ENCODE results near the gene RAMACL. TPM values are rescaled to one million over a fixed set of nuclear protein-coding genes. Genes with fewer than 3 reads are reported as not detected.

RAMACL gene
- total RNA-seq, 1 donor from 2014 or later, result 0.70 TPM

DNA sequence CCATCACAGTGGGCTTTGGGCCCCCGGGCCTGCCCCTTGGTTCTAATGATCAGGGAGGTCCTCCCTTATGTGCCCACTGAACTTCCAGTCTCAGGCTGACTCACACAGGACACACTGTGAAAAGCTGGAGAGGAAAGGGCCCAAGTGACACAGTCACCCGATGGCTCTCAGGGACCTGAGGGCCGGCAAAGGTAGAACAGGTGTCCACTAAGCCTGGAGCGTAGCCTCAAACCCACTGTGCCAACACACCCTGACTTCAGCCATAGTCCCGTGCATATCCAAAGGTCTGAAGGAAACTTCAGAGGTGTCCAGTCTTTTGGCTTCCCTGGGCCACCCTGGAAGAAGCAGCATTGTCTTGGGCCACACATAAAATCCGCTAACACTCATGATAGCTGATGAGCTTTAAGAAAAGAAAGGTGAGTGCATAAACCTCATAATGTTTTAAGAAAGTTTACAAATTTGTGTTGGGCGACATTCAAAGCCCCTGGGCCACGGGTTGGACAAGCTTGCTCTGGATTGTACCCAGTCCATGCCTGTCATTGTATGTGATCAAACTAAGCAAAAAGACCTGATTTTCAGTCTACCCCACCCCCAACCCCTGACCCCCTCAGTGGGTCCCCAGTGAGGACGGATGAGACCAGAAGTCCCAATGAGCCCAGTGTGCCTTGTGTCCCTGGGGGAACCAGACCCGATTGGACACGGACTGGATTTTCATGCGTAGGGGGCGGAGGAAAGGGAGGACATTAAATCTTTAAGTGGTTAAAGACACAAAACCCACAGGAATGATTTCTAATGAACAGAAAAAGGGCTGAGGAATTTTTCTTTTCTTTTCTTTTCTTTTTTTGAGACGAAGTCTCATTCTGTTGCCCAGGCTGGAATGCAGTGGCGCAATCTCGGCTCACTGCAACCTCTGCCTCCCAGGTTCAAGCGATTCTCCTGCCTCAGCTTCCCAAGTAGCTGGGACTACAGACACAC, 6.1 kb downstream of the RAMACL start:
- H3K36me3 Mint-ChIP-seq (ENCODE audit: low read depth), result peaks cover 19% of the 10 kb centered on the region
- peaks cover 11% of the 10 kb centered on the region for H3K9me3 Mint-ChIP-seq
- H3K27ac Mint-ChIP-seq (ENCODE audit: unreplicated experiment), result no peak overlapping the region
- H3K27me3 Mint-ChIP-seq (ENCODE audit: low read depth), result no peaks in the 10 kb centered on the region
- TF ChIP-seq, protein P1, sequence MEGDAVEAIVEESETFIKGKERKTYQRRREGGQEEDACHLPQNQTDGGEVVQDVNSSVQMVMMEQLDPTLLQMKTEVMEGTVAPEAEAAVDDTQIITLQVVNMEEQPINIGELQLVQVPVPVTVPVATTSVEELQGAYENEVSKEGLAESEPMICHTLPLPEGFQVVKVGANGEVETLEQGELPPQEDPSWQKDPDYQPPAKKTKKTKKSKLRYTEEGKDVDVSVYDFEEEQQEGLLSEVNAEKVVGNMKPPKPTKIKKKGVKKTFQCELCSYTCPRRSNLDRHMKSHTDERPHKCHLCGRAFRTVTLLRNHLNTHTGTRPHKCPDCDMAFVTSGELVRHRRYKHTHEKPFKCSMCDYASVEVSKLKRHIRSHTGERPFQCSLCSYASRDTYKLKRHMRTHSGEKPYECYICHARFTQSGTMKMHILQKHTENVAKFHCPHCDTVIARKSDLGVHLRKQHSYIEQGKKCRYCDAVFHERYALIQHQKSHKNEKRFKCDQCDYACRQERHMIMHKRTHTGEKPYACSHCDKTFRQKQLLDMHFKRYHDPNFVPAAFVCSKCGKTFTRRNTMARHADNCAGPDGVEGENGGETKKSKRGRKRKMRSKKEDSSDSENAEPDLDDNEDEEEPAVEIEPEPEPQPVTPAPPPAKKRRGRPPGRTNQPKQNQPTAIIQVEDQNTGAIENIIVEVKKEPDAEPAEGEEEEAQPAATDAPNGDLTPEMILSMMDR (conservative IDR thresholded peaks at IDR 0.05), result no peak
- H3K4me3 Mint-ChIP-seq, result no peak overlapping the region
- H3K4me1 Mint-ChIP-seq, result peaks cover 5% of the 10 kb centered on the region
- DNase-seq (ENCODE audit: low read depth, low spot score), result no peak

DNA sequence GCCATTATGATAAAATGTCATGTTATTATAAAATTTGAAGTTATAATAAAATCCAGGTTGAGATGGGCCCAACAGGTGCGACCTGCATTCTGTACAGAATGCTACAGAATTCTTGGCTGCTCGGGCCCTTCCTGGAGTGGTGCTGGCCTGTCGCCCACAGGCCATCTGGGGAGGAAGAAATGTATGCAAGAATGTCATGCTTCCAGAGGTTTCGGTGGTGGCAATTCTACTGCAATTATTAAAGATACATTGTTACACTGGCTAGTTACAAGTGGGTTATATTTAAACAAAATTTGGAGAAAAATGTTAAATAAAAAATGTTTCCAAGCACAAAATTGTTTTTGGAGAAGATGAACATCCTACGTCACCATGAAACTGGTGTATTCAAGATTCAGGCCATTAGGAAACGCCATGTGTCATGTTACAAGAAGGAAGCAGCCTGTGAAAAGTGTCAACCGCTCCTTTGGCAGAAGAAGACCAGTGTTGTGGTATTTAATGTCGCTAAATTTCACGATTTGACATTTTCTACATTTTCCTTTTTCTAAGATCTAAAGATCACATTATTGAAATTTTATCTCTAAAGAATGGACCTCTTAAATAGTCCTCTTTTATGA, 7.1 kb downstream of the RAMACL start:
- no peak for DNase-seq (ENCODE audit: low read depth, low spot score)
- Mint-ChIP-seq H3K4me3 (no peak overlapping the region), H3K36me3 (ENCODE audit: low read depth) (peaks cover 25% of the 10 kb centered on the region), H3K9me3 (peaks cover 11% of the 10 kb centered on the region), H3K4me1 (peaks cover 5% of the 10 kb centered on the region), H3K27ac (ENCODE audit: unreplicated experiment) (no peak overlapping the region), H3K27me3 (ENCODE audit: low read depth) (no peaks in the 10 kb centered on the region)
- TF ChIP-seq, protein P1 (conservative IDR thresholded peaks at IDR 0.05), result no peak

DNA sequence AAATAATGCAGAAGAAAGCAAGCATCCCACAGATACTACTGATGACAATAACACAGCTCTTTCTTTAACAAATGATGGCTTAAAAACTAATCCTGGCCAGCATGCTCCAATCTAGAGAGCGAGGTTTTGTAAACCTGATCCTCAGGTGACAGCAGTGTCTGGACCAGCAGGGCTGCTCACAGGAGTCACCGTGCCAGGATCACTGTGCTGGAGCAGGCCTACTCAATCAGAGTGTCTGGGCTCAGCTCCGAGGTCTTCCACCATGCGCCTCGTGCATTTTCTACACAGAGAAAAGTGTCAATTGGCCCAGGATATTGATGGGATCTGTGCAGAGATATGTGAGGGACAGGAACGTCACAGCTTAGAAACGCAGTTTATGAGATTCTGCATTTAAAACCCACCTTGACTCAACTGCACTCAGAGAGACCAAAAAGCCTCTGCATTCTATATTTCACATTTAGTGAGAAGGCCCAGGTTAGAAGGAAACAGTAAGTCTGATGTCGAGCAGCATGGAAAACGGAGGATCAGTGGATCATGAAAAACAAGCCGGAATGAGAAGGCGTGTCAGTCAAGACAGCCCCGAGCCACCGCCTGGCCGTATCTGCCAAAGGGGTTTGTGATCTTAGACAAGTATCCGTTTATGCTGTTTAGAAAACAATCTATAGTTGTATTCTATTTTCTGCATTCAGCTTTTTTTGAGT, 7.8 kb downstream of the RAMACL start:
- Mint-ChIP-seq H3K27ac (ENCODE audit: unreplicated experiment) (no peak overlapping the region), H3K4me3 (no peak overlapping the region), H3K9me3 (peaks cover 9% of the 10 kb centered on the region), H3K4me1 (peaks cover 7% of the 10 kb centered on the region), H3K36me3 (ENCODE audit: low read depth) (peaks cover 23% of the 10 kb centered on the region), H3K27me3 (ENCODE audit: low read depth) (no peaks in the 10 kb centered on the region)
- no peak for DNase-seq (ENCODE audit: low read depth, low spot score)
- TF ChIP-seq, protein P1 (conservative IDR thresholded peaks at IDR 0.05), result no peak

DNA sequence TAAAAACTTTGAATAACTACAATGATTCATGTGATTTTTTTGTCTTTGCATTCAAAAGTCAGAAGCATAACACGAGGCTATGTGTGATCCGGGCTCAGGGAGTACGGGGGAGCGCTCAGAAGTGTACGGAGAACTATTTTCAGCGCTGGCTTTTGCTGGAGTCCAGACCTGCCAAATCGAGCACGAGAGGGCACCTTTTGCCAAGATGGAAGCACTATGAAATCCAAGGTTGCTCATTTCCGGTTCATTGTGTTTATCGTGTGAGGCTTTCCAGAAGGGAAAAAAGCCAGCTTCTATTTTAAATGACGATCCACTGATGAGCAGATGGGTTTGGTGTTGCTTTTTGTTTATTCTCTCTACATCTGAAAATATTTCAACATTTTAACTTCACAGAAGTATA, 11.3 kb downstream of the RAMACL start:
- Mint-ChIP-seq H3K9me3 (peaks cover 9% of the 10 kb centered on the region), H3K27ac (ENCODE audit: unreplicated experiment) (no peak overlapping the region), H3K27me3 (ENCODE audit: low read depth) (no peaks in the 10 kb centered on the region), H3K4me1 (peaks cover 25% of the 10 kb centered on the region), H3K36me3 (ENCODE audit: low read depth) (peaks cover 26% of the 10 kb centered on the region), H3K4me3 (no peak overlapping the region)
- DNase-seq (ENCODE audit: low read depth, low spot score), result no peak
- TF ChIP-seq, protein P1 (conservative IDR thresholded peaks at IDR 0.05), result no peak

DNA sequence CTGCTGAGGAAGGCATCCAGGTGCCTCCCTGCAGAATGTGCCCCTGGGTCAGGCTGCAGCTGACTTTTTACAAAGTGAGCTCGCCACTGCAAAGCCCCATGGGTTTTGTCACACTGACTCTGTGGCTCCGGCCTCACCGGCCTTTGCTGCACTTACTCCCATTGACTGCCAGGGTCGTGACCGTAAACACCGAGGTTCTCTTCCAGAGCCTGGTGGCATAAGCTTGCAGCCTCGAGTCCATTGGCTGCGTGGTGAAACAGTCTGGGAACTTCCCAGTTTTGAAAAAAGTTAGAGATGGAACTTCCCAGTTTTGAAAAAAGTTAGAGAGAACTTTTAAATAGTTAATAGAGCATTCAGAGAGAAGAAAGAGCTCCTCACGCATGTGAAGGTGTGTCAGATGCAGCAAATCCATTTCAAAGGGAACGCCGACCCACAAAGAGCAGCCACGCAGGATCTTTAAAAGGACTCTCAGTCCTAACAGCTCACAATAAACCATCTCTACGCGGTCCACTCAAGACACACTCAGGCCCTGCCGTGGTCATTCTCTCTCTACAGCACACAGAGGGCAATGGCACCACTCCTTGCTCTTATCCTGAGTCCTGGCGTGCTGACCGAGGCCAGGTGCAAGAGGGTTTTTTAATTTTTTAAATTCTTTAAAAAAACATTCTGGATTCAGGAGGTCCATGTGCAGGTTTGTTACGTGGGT, 12.8 kb downstream of the RAMACL start:
- Mint-ChIP-seq H3K27ac (ENCODE audit: unreplicated experiment) (no peak overlapping the region), H3K27me3 (ENCODE audit: low read depth) (no peaks in the 10 kb centered on the region), H3K4me1 (peaks cover 21% of the 10 kb centered on the region), H3K36me3 (ENCODE audit: low read depth) (peaks cover 26% of the 10 kb centered on the region), H3K9me3 (peaks cover 9% of the 10 kb centered on the region), H3K4me3 (no peak overlapping the region)
- TF ChIP-seq, protein P1 (conservative IDR thresholded peaks at IDR 0.05), result no peak
- DNase-seq (ENCODE audit: low read depth, low spot score), result no peak

All from neural crest cell (in vitro differentiated cells).